PC-3 (cell line): Measurements from ENCODE around the gene FSTL4. TPM values are rescaled to one million over a fixed set of nuclear protein-coding genes. Genes with fewer than 3 reads are reported as not detected.
"Not testable (repeated sequence)": the region's sequence is repeated elsewhere in the genome, so short reads cannot be mapped to it uniquely, and the experiment has no call there.

Experiments used
- ATAC-seq: fragments of 200-7000 bp; cut with Tn5 transposase; 2 replicates; pipeline ENCODE4 v1.9.1; 2020; ENCODE audit warnings: mild to moderate bottlenecking, moderate library complexity
- BruUV-seq: library from RNA; stranded (reverse); fragments of 400-500 nt; replicated peaks from 2 replicates; lab custom pipeline; 2021; lab: Mats Ljungman, UMichigan
- CTCF ChIA-PET: fragments of 300-600 bp; sonication (Branson Sonifier 250); formaldehyde crosslinking; loops from one replicate; lab custom pipeline; 2022; ENCODE audit warnings: antibody characterized with exemption; lab: Charles Lee
- POLR2A ChIA-PET: fragments of 300-600 bp; sonication (Branson Sonifier 250); formaldehyde crosslinking; loops from one replicate; lab custom pipeline; 2022; ENCODE audit warnings: antibody characterized with exemption; ENCODE audit not compliant: unreplicated experiment; lab: Charles Lee
- DNase-seq: peaks from one replicate; pipeline ENCODE4 v3.0.0-alpha.2; 2015
- H2AFZ ChIP-seq: fragments of 300-600 bp; sonication (generic); 2 replicates; pipeline ENCODE4 v1.6.0; 2016; ENCODE audit warnings: antibody characterized with exemption, low read length
- H3F3A ChIP-seq: fragments of 300-600 bp; sonication (generic); one replicate; pipeline ENCODE4 v1.6.0; 2017; ENCODE audit warnings: antibody characterized with exemption, low read length, control low read depth, mild to moderate bottlenecking; ENCODE audit not compliant: unreplicated experiment
- H3K27ac ChIP-seq: fragments of 300-600 bp; sonication (generic); 2 replicates; pipeline ENCODE4 v1.5.1; 2016; ENCODE audit warnings: mild to moderate bottlenecking, low read length
- H3K27me3 ChIP-seq: fragments of 300-600 bp; sonication (generic); 2 replicates; pipeline ENCODE4 v1.6.1; 2016; ENCODE audit warnings: low read length, mixed read lengths
- H3K36me3 ChIP-seq: fragments of 300-600 bp; sonication (generic); 2 replicates; pipeline ENCODE4 v1.6.1; 2016; ENCODE audit warnings: low read depth, mixed run types, low read length, mixed read lengths
- H3K4me1 ChIP-seq: fragments of 300-600 bp; sonication (generic); 2 replicates; pipeline ENCODE4 v1.5.1; 2016; ENCODE audit warnings: low read length; ENCODE audit not compliant: insufficient read depth
- H3K4me2 ChIP-seq: fragments of 300-600 bp; sonication (generic); 2 replicates; pipeline ENCODE4 v1.6.0; 2016; ENCODE audit warnings: low read length
- H3K4me3 ChIP-seq: fragments of 300-600 bp; sonication (generic); 2 replicates; pipeline ENCODE4 v1.5.1; 2016; ENCODE audit warnings: mild to moderate bottlenecking, low read length, mixed read lengths
- H3K79me2 ChIP-seq: fragments of 300-600 bp; sonication (generic); 2 replicates; pipeline ENCODE4 v1.6.1; 2017; ENCODE audit warnings: low read length, mixed read lengths
- H3K9ac ChIP-seq: fragments of 300-600 bp; sonication (generic); 2 replicates; pipeline ENCODE4 v1.6.0; 2016; ENCODE audit warnings: mild to moderate bottlenecking, low read length
- H3K9me2 ChIP-seq: fragments of 300-600 bp; sonication (generic); replicated peaks from 2 replicates; pipeline ENCODE4 v1.6.1; 2016; ENCODE audit warnings: mixed run types, low read length, mixed read lengths
- H3K9me3 ChIP-seq: fragments of 300-600 bp; sonication (generic); 2 replicates; pipeline ENCODE4 v1.6.1; 2016; ENCODE audit warnings: low read length, mixed read lengths
- H4K20me1 ChIP-seq: fragments of 300-600 bp; sonication (generic); 2 replicates; pipeline ENCODE4 v1.6.1; 2016; ENCODE audit warnings: low read length, mixed read lengths
- EZH2 ChIP-seq: fragments of 300-600 bp; sonication (generic); IDR thresholded peaks from one replicate; pipeline ENCODE4 v1.6.1; 2017; ENCODE audit warnings: antibody characterized with exemption, mild to moderate bottlenecking, low read length; ENCODE audit not compliant: unreplicated experiment
- EZH2phosphoT487 ChIP-seq: fragments of 300-600 bp; sonication (generic); IDR thresholded peaks from 2 replicates; pipeline ENCODE4 v1.6.1; 2018; ENCODE audit warnings: mild to moderate bottlenecking, antibody characterized with exemption, low read length, borderline replicate concordance
- intact Hi-C: fragments of 100-400 bp; cut with micrococcal nuclease; formaldehyde crosslinking; loops from 2 replicates; pipeline ENCODE4 v1.9.0; 2023
- total RNA-seq: library from RNA; depleted of rRNA; stranded (reverse); fragments of >200 nt; gene quantifications from 2 replicates; pipeline ENCODE4 v1.2.3, GENCODE V29; 2014
- TF ChIP-seq, protein P1 (sequence below): fragments of 300-600 bp; sonication (generic); conservative IDR thresholded peaks from 2 replicates; pipeline ENCODE4 v1.5.1; 2017; ENCODE audit warnings: antibody characterized with exemption, low read depth, mild to moderate bottlenecking, low read length

The FSTL4 gene
- total RNA-seq, 1 experiment from 2014 or later = 4.2 TPM

- intact Hi-C loops = no loop called here
- H4K20me1 ChIP-seq = no peaks in the 10 kb centered on the region
- no peaks in the 10 kb centered on the region for H3K4me1 ChIP-seq
- H2AFZ ChIP-seq = no peak overlapping the region
- H3K27me3 ChIP-seq = no peaks in the 10 kb centered on the region
- H3F3A ChIP-seq = no peaks in the 10 kb centered on the region
- no peaks in the 10 kb centered on the region for H3K36me3 ChIP-seq
- H3K79me2 ChIP-seq = no peaks in the 10 kb centered on the region
- ChIA-PET CTCF (no interaction called here), POLR2A (no interaction called here)
- ATAC-seq (no peak), DNase-seq (no peak)
- H3K4me2 ChIP-seq = no peak overlapping the region
- H3K27ac ChIP-seq = no peak overlapping the region
- no peaks in the 10 kb centered on the region for H3K9me3 ChIP-seq
- BruUV-seq = no TSS peak
- no peak overlapping the region for H3K9ac ChIP-seq
- H3K4me3 ChIP-seq = no peak overlapping the region
- TF ChIP-seq EZH2phosphoT487 (no peak), EZH2 (no peak)
- TF ChIP-seq, protein P1, sequence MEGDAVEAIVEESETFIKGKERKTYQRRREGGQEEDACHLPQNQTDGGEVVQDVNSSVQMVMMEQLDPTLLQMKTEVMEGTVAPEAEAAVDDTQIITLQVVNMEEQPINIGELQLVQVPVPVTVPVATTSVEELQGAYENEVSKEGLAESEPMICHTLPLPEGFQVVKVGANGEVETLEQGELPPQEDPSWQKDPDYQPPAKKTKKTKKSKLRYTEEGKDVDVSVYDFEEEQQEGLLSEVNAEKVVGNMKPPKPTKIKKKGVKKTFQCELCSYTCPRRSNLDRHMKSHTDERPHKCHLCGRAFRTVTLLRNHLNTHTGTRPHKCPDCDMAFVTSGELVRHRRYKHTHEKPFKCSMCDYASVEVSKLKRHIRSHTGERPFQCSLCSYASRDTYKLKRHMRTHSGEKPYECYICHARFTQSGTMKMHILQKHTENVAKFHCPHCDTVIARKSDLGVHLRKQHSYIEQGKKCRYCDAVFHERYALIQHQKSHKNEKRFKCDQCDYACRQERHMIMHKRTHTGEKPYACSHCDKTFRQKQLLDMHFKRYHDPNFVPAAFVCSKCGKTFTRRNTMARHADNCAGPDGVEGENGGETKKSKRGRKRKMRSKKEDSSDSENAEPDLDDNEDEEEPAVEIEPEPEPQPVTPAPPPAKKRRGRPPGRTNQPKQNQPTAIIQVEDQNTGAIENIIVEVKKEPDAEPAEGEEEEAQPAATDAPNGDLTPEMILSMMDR = no peak
- H3K9me2 ChIP-seq = no peaks in the 10 kb centered on the region
Measured at GRCh38 chr5:133538718-133539117, 73.6 kb downstream of the FSTL4 start.

DNA sequence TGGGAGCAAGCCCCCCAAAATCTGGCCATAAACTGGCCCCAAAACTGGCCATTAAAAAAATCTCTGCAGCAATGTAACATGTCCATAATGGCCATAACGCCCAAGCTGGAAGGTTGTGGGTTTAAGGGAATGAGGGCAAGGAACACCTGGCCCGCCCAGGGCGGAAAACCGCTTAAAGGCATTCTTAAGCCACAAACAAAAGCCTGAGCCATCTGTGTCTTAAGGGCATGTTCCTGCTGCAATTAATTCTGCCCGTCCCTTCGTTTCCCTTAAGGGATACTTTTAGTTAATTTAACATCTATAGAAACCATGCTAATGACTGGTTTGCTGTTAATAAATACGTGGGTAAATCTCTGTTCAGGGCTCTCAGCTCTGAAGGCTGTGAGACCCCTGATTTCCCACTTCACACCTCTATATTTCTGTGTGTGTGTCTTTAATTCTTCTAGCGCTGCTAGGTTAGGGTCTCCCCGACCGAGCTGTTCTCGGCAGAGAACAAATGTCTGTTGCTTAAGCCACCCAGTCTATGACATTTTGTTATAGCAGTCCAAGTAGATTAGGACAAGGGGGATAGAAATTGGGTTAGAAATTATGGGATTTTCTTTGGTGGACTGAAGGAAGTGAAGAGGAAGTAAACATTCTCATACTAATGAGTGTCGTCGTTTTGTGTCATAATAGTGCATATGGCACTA, 77.0 kb downstream of the FSTL4 start:
- POLR2A ChIA-PET, BruUV-seq, CTCF ChIA-PET, ATAC-seq, H3K9me3 ChIP-seq, H3K36me3 ChIP-seq, H3K27me3 ChIP-seq, H2AFZ ChIP-seq, H3K9ac ChIP-seq, H3K4me2 ChIP-seq, H3K4me3 ChIP-seq, H3F3A ChIP-seq, H3K27ac ChIP-seq, H3K4me1 ChIP-seq, intact Hi-C loops, H3K9me2 ChIP-seq, H4K20me1 ChIP-seq, H3K79me2 ChIP-seq, DNase-seq: not testable (repeated sequence)

DNA sequence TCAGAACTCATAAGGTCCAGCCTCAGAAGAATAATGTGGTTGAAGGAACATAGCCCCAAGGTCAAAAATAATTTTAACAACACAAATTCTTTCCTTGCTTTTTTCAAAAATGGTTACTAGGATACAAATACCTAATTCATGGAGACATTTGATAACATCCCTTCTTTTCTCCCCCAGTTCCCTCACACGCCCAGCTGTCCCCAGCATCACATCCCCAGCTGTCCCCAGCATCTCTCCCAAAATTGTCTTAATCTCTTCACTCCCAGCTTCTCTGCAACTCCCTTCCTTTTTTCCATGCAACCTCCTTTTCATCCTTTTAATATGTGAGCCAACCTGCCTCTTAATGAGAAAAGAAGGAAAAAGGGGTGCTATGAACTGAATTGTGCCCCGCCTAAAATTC, 77.8 kb downstream of the FSTL4 start:
- Histone ChIP-seq H3K27ac (no peak overlapping the region), H2AFZ (no peak overlapping the region), H4K20me1 (no peaks in the 10 kb centered on the region), H3K4me1 (no peaks in the 10 kb centered on the region), H3K4me2 (no peak overlapping the region), H3K79me2 (no peaks in the 10 kb centered on the region), H3F3A (no peaks in the 10 kb centered on the region), H3K9ac (no peak overlapping the region), H3K4me3 (no peak overlapping the region), H3K9me2 (no peaks in the 10 kb centered on the region), H3K9me3 (no peaks in the 10 kb centered on the region), H3K36me3 (no peaks in the 10 kb centered on the region), H3K27me3 (no peaks in the 10 kb centered on the region)
- no peak for ATAC-seq
- ChIA-PET POLR2A (no interaction called here), CTCF (no interaction called here)
- intact Hi-C loops = no loop called here
- BruUV-seq = no TSS peak
- no peak for DNase-seq
- TF ChIP-seq EZH2 (no peak), EZH2phosphoT487 (no peak)
- TF ChIP-seq, protein P1 = no peak
